IMR-90 (cell line): Measurements from ENCODE around the gene TMEM17. TPM values are rescaled to one million over a fixed set of nuclear protein-coding genes. Genes with fewer than 3 reads are reported as not detected.

ENCODE experiments used
- ATAC-seq: fragments of 200-7000 bp; cut with Tn5 transposase; 2 replicates; pipeline ENCODE4 v1.9.1; 2020; ENCODE audit warnings: low read depth, mild to moderate bottlenecking, moderate library complexity
- BruUV-seq: library from RNA; stranded (reverse); fragments of 400-500 nt; replicated peaks from 2 replicates; lab custom pipeline; 2021; lab: Mats Ljungman, UMichigan
- CTCF ChIA-PET: fragments of 300-600 bp; formaldehyde crosslinking; extraction: SDS; loops from one replicate; lab custom pipeline; 2021; ENCODE audit warnings: antibody characterized with exemption; lab: Yijun Ruan, JAX
- POLR2A ChIA-PET: fragments of 300-600 bp; sonication (Branson Sonifier 250); formaldehyde crosslinking; loops from one replicate; lab custom pipeline; 2022; ENCODE audit warnings: antibody characterized with exemption; ENCODE audit not compliant: unreplicated experiment; lab: Charles Lee
- DNase-seq: peaks from one replicate; pipeline ENCODE4 v3.0.0; 2013
- H2AFZ ChIP-seq: replicated peaks from 2 replicates; pipeline ENCODE3; 2013; ENCODE audit warnings: low read length, mild to moderate bottlenecking; ENCODE audit not compliant: poor library complexity
- H2AK5ac ChIP-seq: 2 replicates; pipeline ENCODE4 v1.6.1; 2013; ENCODE audit warnings: low read depth, low read length, inconsistent platforms
- H2AK9ac ChIP-seq: replicated peaks from 2 replicates; pipeline ENCODE3; 2013; ENCODE audit warnings: mild to moderate bottlenecking, low read depth, low read length, moderate library complexity; ENCODE audit not compliant: poor library complexity
- H2BK120ac ChIP-seq: 2 replicates; pipeline ENCODE4 v1.6.1; 2013; ENCODE audit warnings: low read depth, low read length, inconsistent platforms
- H2BK15ac ChIP-seq: 3 replicates; pipeline ENCODE4 v1.6.1; 2013; ENCODE audit warnings: low read depth, low read length, inconsistent platforms
- H2BK20ac ChIP-seq: 2 replicates; pipeline ENCODE4 v1.6.1; 2013; ENCODE audit warnings: low read depth, mild to moderate bottlenecking, inconsistent platforms, low read length, moderate library complexity
- H2BK5ac ChIP-seq: 2 replicates; pipeline ENCODE4 v1.6.1; 2013; ENCODE audit warnings: mild to moderate bottlenecking, low read depth, low read length, inconsistent platforms; ENCODE audit not compliant: poor library complexity, severe bottlenecking
- H3K14ac ChIP-seq: replicated peaks from 2 replicates; pipeline ENCODE4 v1.6.1; 2013; ENCODE audit warnings: low read depth, low read length, inconsistent platforms
- H3K18ac ChIP-seq: 2 replicates; pipeline ENCODE4 v1.6.1; 2013; ENCODE audit warnings: low read depth, low read length, control low read depth
- H3K23ac ChIP-seq: 2 replicates; pipeline ENCODE4 v1.6.1; 2013; ENCODE audit warnings: low read depth, low read length, inconsistent platforms
- H3K27ac ChIP-seq: 2 replicates; pipeline ENCODE4 v1.5.1; 2013; ENCODE audit warnings: mild to moderate bottlenecking, control low read depth, low read length; ENCODE audit not compliant: insufficient read depth
- H3K27me3 ChIP-seq: 2 replicates; pipeline ENCODE4 v1.6.1; 2013; ENCODE audit warnings: low read length; ENCODE audit not compliant: control insufficient read depth, insufficient read depth
- H3K36me3 ChIP-seq: 2 replicates; pipeline ENCODE4 v1.6.1; 2013; ENCODE audit warnings: low read length, mixed read lengths; ENCODE audit not compliant: control insufficient read depth, insufficient read depth
- H3K4ac ChIP-seq: 2 replicates; pipeline ENCODE4 v1.6.1; 2013; ENCODE audit warnings: low read depth, low read length, inconsistent platforms
- H3K4me1 ChIP-seq: 2 replicates; pipeline ENCODE4 v1.6.1; 2013; ENCODE audit warnings: low read length, mixed read lengths; ENCODE audit not compliant: control insufficient read depth, insufficient read depth
- H3K4me2 ChIP-seq: 2 replicates; pipeline ENCODE4 v1.6.1; 2013; ENCODE audit warnings: low read depth, mild to moderate bottlenecking, control low read depth, low read length, moderate library complexity
- H3K4me3 ChIP-seq: 2 replicates; pipeline ENCODE4 v1.5.1; 2013; ENCODE audit warnings: low read depth, mild to moderate bottlenecking, control low read depth, low read length, moderate library complexity; ENCODE audit not compliant: insufficient read depth
- H3K56ac ChIP-seq: 2 replicates; pipeline ENCODE4 v1.6.1; 2013; ENCODE audit warnings: low read length, inconsistent platforms; ENCODE audit not compliant: insufficient read depth; ENCODE audit errors: extremely low read depth
- H3K79me1 ChIP-seq, 2 experiments: 2 replicates each; pipeline ENCODE4 v1.6.1; 2013; ENCODE audit warnings: low read length in 2 of 2, inconsistent platforms in 1 of 2, low read depth in 1 of 2
- H3K9ac ChIP-seq: 2 replicates; pipeline ENCODE4 v1.6.1; 2013; ENCODE audit warnings: low read depth, low read length, control low read depth
- H3K9me1 ChIP-seq: 2 replicates; pipeline ENCODE4 v1.6.1; 2013; ENCODE audit warnings: low read length, inconsistent platforms; ENCODE audit not compliant: insufficient read depth
- H3K9me3 ChIP-seq: 2 replicates; pipeline ENCODE4 v1.6.1; 2013; ENCODE audit warnings: low read length; ENCODE audit not compliant: control insufficient read depth, insufficient read depth
- H4K20me1 ChIP-seq: 2 replicates; pipeline ENCODE4 v1.6.1; 2013; ENCODE audit warnings: low read length, inconsistent platforms; ENCODE audit not compliant: insufficient read depth
- H4K5ac ChIP-seq: 2 replicates; pipeline ENCODE4 v1.6.1; 2013; ENCODE audit warnings: mild to moderate bottlenecking, low read depth, low read length, control low read depth
- H4K8ac ChIP-seq, 2 experiments: 2 replicates each; pipeline ENCODE4 v1.6.1; 2013; ENCODE audit warnings: low read depth in 2 of 2, low read length in 2 of 2, control low read depth in 1 of 2, inconsistent platforms in 1 of 2
- H4K91ac ChIP-seq: 2 replicates; pipeline ENCODE4 v1.6.1; 2013; ENCODE audit warnings: low read depth, low read length, inconsistent platforms; ENCODE audit not compliant: insufficient read depth
- CEBPB ChIP-seq: IDR thresholded peaks from 2 replicates; pipeline ENCODE4 v1.6.1; 2012; ENCODE audit warnings: low read depth, low read length, improper control_type of control experiment
- MXI1 ChIP-seq: IDR thresholded peaks from 2 replicates; pipeline ENCODE4 v1.6.1; 2012; ENCODE audit warnings: low read depth, mild to moderate bottlenecking, low read length, moderate library complexity, borderline replicate concordance
- NFE2L2 ChIP-seq: fragments of 150-350 bp; IDR thresholded peaks from 2 replicates; pipeline ENCODE4 v1.6.1; 2016; ENCODE audit warnings: low read depth, mild to moderate bottlenecking, low read length
- RAD21 ChIP-seq: IDR thresholded peaks from 2 replicates; pipeline ENCODE4 v1.6.1; 2012; ENCODE audit warnings: low read length, improper control_type of control experiment
- RFX5 ChIP-seq: IDR thresholded peaks from 2 replicates; pipeline ENCODE4 v1.8.0; 2012; ENCODE audit warnings: low read depth, mild to moderate bottlenecking, low read length, moderate library complexity
- SMC3 ChIP-seq: fragments of 150-350 bp; IDR thresholded peaks from 2 replicates; pipeline ENCODE4 v1.6.1; 2016; ENCODE audit warnings: low read depth, mild to moderate bottlenecking, antibody characterized with exemption, low read length, moderate library complexity
- WGBS, 2 experiments: methylation state at CpG; one replicate each; pipeline versions ENCODE4 v1.1.5 to v1.1.7; 2013; ENCODE audit warnings: missing lambda C conversion rate in 2 of 2; ENCODE audit not compliant: insufficient read length in 1 of 2; ENCODE audit errors: extremely low coverage in 2 of 2; 5-methylcytosine and 5-hydroxymethylcytosine counted together
- dilution Hi-C: fragments of 300-500 bp; cut with HindIII; formaldehyde crosslinking; loops from one replicate; pipeline ENCODE4 v1.14.3; 2018; ENCODE audit warnings: low sequenced_read_pairs; ENCODE audit not compliant: unreplicated experiment
- in situ Hi-C: fragments of 300-500 bp; cut with MboI; formaldehyde crosslinking; loops from 3 replicates; pipeline ENCODE4 v1.14.3; 2019; ENCODE audit warnings: low sequenced_read_pairs, inconsistent platforms, mixed read lengths
- intact Hi-C: fragments of 100-400 bp; cut with micrococcal nuclease; formaldehyde crosslinking; loops from 2 replicates; pipeline ENCODE4 v1.10.0; 2022
- polyA plus RNA-seq, 3 experiments: library from polyadenylated mRNA; depleted of rRNA; stranded (reverse); fragments of >200 nt; gene quantifications; 2 replicates each; pipeline ENCODE4 v1.2.3, GENCODE V29; 2012; ENCODE audit warnings: low replicate concordance in 1 of 3
- total RNA-seq: library from RNA; depleted of rRNA; stranded (reverse); fragments of >200 nt; gene quantifications from 2 replicates; pipeline ENCODE4 v1.2.3, GENCODE V29; 2012
- TF ChIP-seq, protein P1 (sequence below): fragments of 150-350 bp; IDR thresholded peaks from 2 replicates; pipeline ENCODE4 v1.6.1; 2016; ENCODE audit warnings: low read depth, mild to moderate bottlenecking, low read length, moderate library complexity, borderline replicate concordance
- TF ChIP-seq, protein P2 (sequence below): conservative IDR thresholded peaks from 2 replicates; pipeline ENCODE4 v1.5.1; 2012; ENCODE audit warnings: mild to moderate bottlenecking, low read depth, low read length, improper control_type of control experiment

Gene TMEM17
- total and polyA plus RNA-seq, 2 of the 4 experiments (the other 2 are of a cell fraction): 1.3 to 1.8 TPM

DNA sequence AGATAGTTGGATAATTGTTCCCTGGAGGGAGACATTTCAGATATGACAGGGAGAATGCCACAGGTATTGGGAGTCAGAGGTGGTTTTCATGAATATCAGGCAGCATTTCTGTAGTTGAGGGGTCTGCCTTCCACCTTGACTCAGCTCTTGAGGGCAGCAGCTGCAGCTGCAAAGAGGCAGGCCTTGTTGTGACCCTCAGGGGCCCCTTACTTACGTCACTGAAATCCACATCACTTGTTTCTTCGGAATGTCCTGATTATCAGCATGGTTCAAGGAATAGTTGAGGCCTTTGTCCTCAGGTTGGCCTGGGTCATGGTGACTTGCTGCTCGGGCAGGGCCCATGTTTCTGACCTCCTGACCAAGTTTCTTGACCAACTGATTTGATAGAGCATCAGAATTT lies 46.9 kb downstream of the TMEM17 start:
- H3K27me3 ChIP-seq: no peaks in the 10 kb centered on the region
- ATAC-seq: no peak
- H3K79me1 ChIP-seq: no peaks in the 10 kb centered on the region
- no peaks in the 10 kb centered on the region for H3K9me1 ChIP-seq
- H2AK9ac ChIP-seq: no peak overlapping the region
- no peak overlapping the region for H2BK120ac ChIP-seq
- intact Hi-C loops: loop anchor here (5.0 kb wide), 3 partner anchors 118 to 1028 kb away; no protein-coding TSS in a partner anchor
- CTCF ChIA-PET: interaction anchor here (0.6 to 2.9 kb wide), 2 partner anchors 316 to 372 kb away, joined by 9 to 45 read pairs; no protein-coding TSS in a partner anchor
- no peak for DNase-seq
- POLR2A ChIA-PET: interaction anchor here (0.7 kb wide), 1 partner anchor 119 kb away, joined by 3 read pairs; no protein-coding TSS in a partner anchor
- H4K5ac ChIP-seq: no peak overlapping the region
- no peak overlapping the region for H2BK15ac ChIP-seq
- no peak overlapping the region for H2AK5ac ChIP-seq
- no peak overlapping the region for H3K4me3 ChIP-seq
- dilution Hi-C loops: no loop called here
- no TSS peak for BruUV-seq
- H3K4ac ChIP-seq: no peak overlapping the region
- no peak overlapping the region for H2BK5ac ChIP-seq
- TF ChIP-seq CEBPB (no peak), SMC3 (no peak), RAD21 (no peak), RFX5 (no peak), NFE2L2 (no peak), MXI1 (no peak)
- TF ChIP-seq, protein P1, sequence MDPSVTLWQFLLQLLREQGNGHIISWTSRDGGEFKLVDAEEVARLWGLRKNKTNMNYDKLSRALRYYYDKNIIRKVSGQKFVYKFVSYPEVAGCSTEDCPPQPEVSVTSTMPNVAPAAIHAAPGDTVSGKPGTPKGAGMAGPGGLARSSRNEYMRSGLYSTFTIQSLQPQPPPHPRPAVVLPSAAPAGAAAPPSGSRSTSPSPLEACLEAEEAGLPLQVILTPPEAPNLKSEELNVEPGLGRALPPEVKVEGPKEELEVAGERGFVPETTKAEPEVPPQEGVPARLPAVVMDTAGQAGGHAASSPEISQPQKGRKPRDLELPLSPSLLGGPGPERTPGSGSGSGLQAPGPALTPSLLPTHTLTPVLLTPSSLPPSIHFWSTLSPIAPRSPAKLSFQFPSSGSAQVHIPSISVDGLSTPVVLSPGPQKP: no peak
- TF ChIP-seq, protein P2, sequence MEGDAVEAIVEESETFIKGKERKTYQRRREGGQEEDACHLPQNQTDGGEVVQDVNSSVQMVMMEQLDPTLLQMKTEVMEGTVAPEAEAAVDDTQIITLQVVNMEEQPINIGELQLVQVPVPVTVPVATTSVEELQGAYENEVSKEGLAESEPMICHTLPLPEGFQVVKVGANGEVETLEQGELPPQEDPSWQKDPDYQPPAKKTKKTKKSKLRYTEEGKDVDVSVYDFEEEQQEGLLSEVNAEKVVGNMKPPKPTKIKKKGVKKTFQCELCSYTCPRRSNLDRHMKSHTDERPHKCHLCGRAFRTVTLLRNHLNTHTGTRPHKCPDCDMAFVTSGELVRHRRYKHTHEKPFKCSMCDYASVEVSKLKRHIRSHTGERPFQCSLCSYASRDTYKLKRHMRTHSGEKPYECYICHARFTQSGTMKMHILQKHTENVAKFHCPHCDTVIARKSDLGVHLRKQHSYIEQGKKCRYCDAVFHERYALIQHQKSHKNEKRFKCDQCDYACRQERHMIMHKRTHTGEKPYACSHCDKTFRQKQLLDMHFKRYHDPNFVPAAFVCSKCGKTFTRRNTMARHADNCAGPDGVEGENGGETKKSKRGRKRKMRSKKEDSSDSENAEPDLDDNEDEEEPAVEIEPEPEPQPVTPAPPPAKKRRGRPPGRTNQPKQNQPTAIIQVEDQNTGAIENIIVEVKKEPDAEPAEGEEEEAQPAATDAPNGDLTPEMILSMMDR: no peak
- no peak overlapping the region; the same call in 1 of the 2 replicates for H3K18ac ChIP-seq
- no peak overlapping the region for H4K91ac ChIP-seq
- in situ Hi-C loops: loop anchor here (5.0 to 25.0 kb wide), 3 partner anchors 313 to 1028 kb away; no protein-coding TSS in a partner anchor
- 93% methylated on average over 3 of the region's 3 CpGs; no CpG with 5 or more reads in 1 of the 2 experiments for WGBS, 2 experiments
- H3K56ac ChIP-seq: no peak overlapping the region
- H3K14ac ChIP-seq: no peak overlapping the region
- H3K36me3 ChIP-seq: no peaks in the 10 kb centered on the region
- H3K9ac ChIP-seq: no peak overlapping the region
- no peak overlapping the region for H3K4me2 ChIP-seq
- H4K8ac ChIP-seq: no peak overlapping the region
- H3K27ac ChIP-seq: no peak overlapping the region
- no peak overlapping the region for H3K23ac ChIP-seq
- no peak overlapping the region for H2BK20ac ChIP-seq
- no peak overlapping the region for H2AFZ ChIP-seq
- H4K20me1 ChIP-seq: no peaks in the 10 kb centered on the region
- no peaks in the 10 kb centered on the region for H3K9me3 ChIP-seq
- H3K4me1 ChIP-seq: peaks cover 9% of the 10 kb centered on the region; the same call in 1 of the 2 replicates
